CD4-positive, alpha-beta T cell treated with Interleukin-10 for 1 hour (primary cell): ENCODE data around the gene SF3A1.

Source experiments
- DNase-seq: peaks from one replicate; pipeline ENCODE4 v3.0.0-alpha.2; 2020

SF3A1 gene

DNA sequence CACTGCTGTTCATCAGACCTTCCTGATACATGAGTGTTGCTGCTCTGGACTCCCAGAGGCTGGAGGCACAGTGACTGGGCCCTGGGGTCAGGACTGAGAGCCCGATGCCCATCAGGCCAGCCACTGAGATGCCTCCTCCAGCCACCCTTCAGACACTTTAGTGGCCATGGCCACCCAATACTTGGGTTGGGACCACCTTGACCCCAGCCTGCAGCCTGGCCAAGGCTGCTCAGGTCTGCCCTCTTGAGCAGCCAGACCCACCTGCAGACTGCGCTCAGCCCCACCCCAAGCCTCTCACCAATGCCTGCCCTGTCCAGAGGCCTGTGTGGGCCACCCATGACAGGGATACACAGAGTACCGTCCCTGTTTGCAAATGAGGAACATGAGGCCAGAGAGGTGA, 26.4 kb upstream of the SF3A1 start:
- no peak for DNase-seq

DNA sequence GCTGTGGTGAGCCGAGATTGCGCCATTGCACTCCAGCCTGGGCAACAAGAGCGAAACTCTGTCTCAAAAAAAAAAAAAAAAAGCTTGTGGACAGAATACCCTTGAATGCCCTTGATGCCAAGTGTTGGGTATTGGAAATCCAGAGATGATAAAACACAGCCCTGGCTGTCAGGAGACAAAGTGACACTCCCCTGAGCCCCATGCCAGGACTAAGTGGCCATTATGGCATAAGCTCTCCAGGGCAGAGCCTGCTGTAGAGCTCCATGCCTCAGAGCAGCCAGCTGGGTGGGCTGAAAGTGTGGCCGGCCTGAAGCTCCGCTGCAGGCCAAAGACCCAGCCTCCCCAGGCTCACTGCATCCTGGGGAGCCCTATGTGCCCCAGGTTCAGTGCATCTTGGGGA, 25.6 kb upstream of the SF3A1 start:
- no peak for DNase-seq

DNA sequence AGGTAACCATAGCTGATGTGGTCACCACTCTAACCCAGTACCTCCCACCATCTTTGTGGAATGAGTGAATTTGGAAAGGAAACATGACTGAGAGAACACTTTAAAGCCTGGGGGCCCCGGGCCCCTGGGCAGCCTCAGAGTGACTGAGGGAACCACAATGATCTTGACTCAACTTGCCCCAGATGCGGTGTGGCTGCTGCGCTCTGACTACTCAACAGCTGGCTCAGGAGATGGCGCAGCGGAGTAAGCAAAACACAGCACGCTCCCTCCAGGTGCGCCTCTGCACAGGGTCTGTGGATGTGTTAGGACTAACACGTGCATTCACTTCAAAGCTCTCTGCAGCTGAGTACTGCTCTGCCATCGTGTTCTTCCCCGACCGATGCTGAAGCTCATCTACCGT, 24.6 kb upstream of the SF3A1 start:
- no peak for DNase-seq

DNA sequence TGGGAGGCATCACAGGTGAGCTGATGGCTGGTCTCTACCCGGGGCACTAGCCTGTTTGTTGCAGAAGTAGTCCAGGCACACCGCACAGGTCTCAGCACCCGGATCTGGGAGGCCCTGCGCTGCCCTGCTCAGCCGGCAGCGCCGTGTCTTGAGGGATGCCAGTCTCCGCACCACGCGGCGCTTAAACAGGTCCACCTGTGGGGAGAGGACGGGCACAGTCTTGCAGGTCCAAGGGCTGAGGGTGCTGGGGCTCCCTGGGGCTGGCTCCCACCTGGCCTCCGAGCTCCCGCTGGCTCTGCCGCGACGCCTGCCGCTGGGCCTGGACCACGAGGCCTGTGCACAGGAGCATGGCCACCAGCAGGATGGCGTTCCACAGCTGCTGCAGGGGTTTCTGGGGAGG, 23.3 kb upstream of the SF3A1 start:
- DNase-seq: no peak

DNA sequence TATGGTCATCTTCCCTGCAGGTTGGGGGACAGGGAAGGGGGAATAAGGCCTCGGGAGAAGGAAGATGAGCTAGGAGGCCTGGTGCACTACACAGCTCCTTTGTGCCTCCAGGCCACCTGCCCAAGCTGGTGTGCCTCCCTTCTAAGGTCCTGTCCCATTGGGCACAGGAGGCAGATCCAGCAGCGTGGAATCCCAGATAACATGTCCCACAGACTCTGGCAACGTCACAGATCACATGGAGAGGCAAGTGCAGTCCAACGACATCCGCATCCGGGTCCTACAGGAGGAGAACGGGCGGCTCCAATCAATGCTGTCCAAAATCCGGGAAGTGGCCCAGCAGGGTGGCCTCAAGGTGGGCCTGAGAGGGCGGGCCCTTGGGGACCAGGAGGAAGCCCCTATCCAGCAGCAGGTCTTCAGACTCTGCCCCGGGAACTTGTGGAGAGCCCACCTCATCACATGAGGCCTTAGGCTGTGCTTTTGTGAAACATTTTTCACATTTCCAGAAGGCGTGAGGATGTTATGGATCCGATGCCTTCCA, 18.7 kb upstream of the SF3A1 start:
- no peak for DNase-seq

DNA sequence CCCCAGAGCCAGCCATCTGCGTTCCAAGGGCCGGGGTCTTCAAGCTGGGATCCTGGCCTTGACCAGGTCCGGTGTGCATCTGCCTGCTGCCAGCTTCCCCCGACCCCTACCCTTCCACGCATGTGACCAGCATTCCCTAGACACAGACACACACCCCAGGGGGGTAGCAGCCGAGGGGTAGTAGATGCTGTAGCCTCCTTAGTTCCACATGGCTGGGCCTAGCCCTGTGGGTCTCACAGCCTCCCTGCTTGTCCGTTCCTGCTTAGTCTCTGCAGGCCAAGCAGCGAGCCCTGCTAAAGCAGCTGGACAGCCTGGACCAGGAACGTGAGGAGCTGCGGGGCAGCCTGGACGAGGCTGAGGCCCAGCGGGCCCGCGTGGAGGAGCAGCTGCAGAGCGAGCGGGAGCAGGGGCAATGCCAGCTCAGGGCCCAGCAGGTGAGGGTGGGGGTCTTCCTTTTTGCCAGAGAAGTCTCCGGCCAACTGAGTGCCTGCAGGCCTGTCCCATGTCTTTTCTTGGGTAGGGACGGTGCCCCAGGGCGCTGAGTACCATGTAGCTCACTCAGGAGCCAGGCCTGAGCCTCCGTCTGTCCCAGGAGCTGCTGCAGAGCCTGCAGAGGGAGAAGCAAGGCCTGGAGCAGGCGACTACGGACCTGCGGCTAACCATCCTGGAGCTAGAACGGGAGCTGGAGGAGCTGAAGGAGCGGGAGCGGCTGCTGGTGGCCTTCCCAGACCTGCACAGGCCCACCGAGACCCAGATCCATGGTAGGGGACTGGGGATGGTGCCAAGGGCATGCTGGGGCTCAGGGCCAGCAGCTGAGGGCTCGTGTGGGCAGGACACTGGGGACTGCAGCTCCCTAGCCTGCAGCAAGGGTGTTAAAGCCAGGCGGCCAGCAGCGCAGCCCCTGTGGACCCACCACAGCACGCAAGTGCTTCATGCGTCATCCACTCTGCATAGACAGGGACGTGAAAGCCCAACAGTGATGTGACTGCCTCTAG, 16.9 kb upstream of the SF3A1 start:
- DNase-seq: no peak

DNA sequence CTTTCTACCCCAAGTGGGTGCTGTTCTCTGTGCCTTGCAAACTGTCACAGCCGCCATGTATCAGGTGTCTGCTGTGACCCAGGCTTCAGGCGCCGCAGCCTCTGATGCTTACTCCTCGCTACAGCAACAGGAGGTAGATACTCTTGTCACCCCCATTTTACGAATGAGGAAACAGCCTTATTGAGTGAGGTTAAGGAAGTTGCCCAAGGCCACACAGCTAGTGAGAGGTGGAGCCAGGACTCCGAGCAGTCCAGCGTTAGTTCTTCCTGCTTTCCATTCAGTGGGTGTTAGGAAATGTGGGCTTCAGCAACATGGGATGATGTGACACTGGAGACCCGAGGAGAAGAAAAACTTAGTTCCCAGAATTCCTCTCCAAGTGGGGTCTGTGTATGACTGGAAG, 16.2 kb upstream of the SF3A1 start:
- DNase-seq: no peak

DNA sequence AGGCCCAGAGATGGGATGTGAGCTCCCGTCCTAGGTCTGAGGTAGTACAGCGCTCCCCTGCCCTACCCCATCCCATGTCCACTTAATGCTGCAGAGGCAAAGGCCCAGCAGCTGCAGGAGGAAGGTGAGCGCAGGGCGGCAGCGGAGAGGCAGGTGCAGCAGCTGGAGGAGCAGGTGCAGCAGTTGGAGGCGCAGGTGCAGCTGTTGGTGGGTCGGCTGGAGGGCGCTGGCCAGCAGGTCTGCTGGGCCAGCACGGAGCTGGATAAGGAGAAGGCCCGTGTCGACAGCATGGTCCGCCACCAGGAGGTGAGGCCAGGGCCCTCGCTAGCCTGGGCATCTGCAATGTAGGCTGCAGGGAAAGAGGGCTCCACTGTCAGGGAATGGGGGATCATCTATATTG, 15.3 kb upstream of the SF3A1 start:
- no peak for DNase-seq

DNA sequence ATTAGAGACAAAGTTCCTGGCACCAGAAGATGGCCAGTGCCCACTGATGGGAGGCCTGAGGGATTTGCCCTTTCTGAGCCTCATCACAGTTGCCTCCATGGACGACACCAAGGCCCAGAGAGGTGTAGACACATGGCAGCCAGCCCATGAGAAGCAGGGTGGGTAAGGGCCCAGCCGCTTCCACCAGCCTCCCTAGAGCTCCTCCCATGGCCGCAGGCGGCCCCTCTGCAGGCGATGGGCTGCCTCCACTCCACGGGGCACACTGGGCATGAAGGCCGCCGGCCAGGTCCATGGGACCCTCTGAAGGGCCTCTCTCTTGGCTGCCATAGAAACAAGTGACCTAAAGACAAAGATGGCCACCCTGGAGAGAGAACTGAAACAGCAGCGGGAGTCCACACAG, 14.6 kb upstream of the SF3A1 start:
- no peak for DNase-seq

DNA sequence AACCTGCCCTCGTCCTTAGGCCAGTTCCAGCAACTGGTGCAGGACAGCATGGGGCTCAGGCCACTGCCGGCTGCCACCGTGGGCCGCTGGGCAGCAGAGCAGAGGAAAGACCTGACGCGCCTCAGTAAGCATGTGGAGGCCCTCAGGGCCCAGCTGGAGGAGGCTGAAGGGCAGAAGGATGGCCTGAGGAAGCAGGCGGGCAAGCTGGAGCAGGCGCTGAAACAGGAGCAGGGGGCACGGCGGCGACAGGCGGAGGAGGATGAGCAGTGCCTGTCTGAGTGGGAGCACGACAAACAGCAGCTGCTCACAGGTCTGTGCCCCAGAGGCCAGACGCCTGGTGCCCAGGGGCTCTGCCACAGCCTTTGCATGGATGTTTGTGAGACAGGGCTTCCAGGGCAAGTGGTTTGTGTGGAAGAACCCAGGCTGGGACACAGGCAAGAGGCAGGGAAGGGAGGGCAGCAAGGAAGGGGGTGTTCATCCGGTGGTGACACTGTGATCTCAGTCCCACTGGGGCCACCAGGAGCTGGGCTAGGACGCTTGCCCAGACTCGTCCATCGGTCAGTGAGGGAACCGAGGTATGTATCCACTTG, 14.0 kb upstream of the SF3A1 start:
- no peak for DNase-seq

DNA sequence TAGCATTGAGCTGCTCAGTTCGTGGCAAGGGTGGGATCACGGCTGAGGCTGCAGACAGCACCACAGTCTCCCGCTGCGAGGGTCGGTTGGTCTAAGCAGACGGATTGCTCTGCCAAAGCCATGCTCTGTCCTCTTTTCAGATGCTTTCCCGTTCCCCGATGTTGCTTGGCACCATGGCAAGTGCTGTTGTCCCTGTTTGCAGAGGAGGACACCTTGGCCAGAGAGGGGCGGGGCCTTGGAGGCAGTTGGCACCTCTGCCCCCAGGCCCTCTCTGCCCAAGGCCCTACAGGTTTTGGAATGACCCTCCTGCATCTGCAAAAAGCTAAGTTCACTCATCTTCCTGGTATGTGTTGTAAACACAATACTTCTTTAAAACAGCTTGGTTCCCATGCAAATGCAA, 11.7 kb upstream of the SF3A1 start:
- DNase-seq: no peak

DNA sequence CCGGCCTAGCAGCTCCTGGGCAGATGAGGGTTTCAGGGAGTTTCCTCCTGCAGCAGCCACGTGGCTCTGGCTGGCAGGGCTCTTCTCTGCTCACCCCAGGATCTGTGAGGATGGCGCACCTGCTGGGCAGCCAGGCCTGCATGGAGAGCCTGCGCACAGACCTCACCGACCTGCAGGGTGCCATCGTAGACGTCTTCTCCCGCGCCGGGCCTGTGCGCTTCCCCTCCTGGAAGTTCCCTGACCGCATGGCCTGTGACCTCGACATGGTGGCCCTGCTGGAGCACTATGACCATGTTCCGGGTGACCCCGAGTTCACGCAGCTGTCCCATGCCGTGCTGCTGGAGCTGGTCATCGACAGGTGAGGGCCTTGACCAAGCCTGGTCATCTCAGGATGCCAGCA, 9.2 kb upstream of the SF3A1 start:
- no peak for DNase-seq

DNA sequence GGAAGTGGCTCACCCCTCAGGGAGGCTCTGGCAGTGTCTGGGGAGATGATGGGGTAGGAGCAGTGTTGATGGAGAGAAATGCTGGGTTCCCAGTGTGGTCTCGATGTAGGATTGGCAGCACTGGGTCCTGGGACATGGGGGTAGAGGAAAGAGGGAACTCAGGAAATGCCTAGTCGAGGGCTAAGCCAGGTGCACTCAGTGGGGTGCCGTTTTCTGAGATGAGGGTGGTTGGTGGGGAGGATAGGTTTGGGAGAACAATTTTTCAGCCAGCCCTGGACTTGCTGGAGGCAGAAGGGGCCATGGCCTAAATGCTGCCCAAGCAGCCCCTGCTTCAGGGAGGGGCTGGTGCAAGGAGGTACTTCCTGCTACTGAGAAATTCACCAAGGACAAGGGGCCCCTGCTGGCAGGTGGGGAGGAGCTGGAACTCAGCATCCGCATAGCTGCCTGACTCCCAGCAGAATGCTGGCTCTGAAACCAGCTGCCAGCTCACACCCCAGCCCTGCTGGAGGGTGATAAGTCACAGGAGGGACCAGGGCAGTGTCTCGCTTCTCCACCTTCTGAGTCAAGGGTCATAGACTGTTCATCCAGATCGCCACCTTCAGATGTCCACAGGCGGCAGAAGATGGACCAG, 6.1 kb upstream of the SF3A1 start:
- DNase-seq: no peak

DNA sequence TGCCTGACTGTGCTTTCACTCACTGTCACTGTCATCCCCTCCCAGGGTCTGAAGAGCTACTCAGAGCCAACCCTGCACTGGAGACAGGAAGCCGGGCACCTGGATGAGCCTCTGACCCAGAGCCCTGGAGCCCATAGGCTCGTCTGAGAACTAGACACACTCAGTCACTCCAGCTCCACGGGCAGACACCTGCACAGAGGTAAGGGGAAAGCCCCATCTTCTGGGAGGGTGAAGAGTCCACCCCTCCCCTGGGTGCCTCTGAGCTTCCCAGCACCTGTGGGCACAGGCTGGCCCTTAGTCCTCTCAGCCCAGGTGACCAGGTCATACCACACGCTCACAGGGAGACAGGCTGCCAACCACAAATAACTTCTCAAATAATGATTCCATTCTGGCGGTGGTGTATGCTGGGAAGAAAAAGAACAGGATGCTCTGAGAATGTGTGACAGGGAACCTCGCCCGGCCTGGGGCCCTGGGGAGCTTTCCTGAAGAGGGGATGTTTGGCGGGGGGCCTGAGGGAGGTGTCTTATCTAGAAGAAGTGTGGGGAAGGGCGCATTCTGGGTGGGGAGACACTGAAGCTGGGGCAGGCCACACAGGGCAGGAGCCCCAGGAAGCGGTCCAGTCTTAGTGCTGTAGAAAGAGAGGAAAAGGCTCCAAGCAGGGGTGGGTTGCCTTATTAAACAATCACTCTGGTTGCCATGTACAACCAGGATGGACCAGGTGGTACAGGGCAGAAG, 5.4 kb upstream of the SF3A1 start:
- no peak for DNase-seq

DNA sequence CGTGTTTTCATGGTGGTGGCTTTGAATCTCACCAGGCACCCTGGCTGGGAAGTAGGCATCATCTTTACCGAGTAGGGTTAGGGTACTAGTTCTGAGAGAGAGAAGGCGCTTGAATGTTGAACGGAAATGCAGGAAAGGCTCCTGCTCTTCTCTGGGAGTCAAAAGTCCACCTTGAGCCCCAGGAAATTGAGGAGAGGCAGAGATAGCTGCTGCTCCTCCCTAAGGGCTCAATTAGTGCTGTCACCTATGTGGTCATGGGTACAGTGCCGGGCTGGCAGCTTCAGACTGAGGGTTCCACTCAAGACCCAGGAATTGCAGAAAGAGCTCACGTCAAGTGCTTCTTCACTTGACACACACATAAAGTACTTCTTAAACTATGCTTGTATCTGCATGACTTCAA, 1.8 kb upstream of the SF3A1 start:
- DNase-seq: no peak

DNA sequence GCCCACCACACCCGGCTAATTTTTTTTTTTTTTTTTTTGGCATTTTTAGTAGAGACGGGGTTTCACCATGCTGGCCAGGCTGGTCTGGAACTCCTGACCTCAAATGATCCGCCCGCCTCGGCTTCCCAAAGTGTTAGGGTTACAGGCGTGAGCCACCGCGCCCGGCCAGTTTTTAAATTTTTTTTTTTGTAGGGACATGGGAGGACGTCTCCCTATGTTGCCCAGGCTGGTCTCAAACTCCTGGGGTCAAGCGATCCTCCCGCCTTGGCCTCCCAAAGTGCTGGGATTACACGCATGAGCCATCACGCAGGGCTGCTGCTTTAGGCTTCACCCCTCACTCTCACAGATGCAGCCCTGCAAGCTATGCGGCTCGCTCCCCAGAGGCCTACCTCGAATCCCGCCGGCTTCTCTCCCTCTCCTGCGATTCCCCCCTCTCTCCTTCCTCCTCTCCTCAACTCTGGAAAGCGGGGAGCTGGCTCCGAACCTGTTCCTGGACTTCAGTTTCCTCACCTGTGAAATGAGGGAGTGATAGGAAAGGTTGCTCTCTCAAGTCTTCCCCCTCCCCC, 1.0 kb upstream of the SF3A1 start:
- no peak for DNase-seq

DNA sequence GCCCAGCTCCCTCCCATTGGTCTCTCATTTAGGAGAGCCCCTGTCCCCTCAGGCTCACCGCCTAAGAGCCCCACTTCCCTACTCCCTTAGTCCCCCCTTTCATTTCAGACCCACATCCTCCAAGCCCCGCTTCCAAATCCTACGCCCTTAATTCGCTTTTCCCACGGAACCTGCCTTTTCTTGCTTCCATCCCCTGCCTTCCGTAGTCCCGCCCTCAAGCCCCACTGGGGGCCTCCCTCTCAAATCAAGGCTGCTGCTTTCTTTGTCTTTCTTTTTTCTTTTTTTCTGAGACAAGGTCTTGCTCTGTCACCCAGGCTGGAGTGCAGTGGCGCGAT, 509 bp upstream of the SF3A1 start:
- DNase-seq: no peak

DNA sequence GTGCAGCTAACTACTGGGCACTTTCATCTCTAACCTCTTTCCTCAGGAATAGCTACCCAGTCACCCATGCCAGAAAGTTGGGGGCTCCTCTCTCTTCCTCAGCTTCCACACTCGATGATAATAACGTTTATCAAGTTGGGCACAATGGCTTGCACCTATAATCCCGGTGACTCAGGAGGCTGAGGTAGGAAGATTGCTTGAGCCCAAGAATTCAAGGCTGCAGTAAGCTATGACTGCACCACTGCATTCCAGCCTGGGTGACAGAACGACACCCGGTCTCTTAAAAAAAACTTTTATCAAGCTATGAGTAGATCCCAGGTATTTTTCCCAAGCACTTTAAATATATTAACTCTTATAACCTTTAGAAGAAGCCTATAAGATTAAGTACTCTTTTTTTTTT, 2.0 kb downstream of the SF3A1 start:
- no peak for DNase-seq

DNA sequence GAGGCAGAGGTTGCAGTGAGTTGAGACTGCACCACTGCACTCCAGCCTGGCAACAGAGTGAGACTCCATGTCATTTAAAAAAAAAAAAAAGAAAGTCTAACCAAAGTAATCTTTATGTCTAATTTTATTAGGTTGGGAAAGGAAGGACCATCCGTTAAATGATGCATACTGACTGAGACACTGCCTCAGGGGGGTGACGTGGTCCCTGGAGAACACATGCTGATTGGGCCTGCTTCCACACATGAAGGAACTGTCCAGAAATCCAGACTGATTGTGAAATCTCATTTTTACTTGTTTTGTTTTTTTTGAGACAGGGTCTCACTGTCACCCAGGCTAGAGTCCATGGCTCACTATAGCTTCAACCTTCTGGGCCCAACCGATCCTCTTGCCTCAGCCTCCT, 5.5 kb downstream of the SF3A1 start:
- DNase-seq: no peak

DNA sequence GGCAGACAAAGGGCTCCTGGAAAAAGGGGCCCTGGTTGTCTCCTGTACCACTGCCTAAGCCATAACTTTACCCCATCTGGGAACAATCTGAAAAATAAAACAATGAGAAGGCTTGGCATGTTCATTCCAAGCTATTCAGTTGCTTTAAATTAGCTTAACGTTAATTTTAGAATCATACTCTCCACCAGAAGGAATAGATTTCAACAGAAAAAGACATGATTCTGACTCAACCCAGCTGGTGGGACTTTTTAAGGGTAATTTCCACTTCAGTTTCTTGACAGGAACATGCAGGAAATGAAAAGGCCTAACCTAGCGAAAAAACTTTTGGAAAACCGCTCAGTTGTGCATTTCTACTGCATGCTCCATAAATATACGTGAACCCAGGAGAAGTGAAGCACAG, 7.9 kb downstream of the SF3A1 start:
- no peak for DNase-seq

DNA sequence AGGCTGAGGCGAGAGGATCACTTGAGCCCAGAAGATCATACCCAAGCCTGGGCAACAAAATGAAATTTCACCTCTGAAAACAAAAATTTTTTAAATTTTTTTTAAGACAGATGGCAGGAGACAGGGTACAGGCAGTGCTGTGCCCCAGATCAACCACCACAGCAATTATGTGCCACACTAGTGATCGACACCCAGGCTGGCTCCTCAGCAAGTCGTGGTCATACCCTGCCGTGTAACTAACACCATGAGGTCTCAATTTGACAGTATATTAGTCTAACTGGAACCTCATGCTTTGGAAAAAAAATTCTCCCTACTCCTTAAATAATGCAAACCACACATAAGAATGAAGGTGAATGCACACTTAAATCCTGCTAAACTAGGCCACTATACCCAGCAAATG, 8.3 kb downstream of the SF3A1 start:
- no peak for DNase-seq

DNA sequence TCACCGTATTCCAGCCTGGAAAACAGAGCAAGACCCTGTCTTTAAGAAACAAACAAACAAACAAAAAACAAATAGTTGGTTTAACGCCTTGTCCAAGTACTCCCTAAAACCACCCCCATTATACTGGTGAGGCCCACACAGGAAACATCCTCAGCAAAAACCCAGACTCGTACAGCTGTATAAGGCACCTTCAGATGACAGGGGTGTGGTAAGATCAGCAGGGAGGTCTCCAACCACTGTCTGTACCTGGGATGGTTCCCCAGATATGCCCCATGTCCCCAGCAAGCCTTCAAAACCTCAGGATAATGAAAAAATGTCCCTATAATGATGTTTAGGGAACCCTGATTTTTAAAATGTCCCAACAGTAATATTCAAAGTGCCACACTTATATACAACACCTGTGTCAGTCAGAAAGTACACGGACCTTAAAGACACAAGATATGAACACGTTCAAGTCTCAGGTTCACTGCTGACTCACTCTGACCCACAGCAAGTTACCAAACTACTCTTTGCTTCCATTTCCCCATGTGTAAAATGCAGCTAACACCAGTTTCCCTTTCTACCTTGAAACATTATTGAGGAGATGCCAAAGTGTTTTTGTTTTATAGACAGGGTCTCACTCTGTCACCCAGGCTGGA, 9.3 kb downstream of the SF3A1 start:
- DNase-seq: no peak
